Progenitor cell of endocrine pancreas (in vitro differentiated cells): Measurements from ENCODE around the gene SURF4. TPM values are rescaled to one million over a fixed set of nuclear protein-coding genes. Genes with fewer than 3 reads are reported as not detected.

ENCODE experiments used
- DNase-seq: peaks from one replicate; pipeline ENCODE4 v3.0.0; 2021; ENCODE audit warnings: low spot score; ENCODE audit not compliant: unreplicated experiment
- H3K27ac Mint-ChIP-seq: 2 replicates; pipeline ENCODE4 v1.8.0; 2021; ENCODE audit warnings: mild to moderate bottlenecking, moderate library complexity, mixed read lengths
- H3K27me3 Mint-ChIP-seq: 2 replicates; pipeline ENCODE4 v1.8.0; 2021; ENCODE audit warnings: mixed read lengths
- H3K36me3 Mint-ChIP-seq: 2 replicates; pipeline ENCODE4 v1.8.0; 2022; ENCODE audit warnings: mixed read lengths; ENCODE audit not compliant: insufficient read depth
- H3K4me1 Mint-ChIP-seq: 2 replicates; pipeline ENCODE4 v1.8.0; 2021; ENCODE audit warnings: low read depth, mixed read lengths
- H3K4me3 Mint-ChIP-seq: 2 replicates; pipeline ENCODE4 v1.8.0; 2021; ENCODE audit warnings: low read depth, mild to moderate bottlenecking, moderate library complexity, mixed read lengths
- H3K9me3 Mint-ChIP-seq: 2 replicates; pipeline ENCODE4 v1.8.0; 2021; ENCODE audit warnings: low read depth, mixed read lengths
- CTCF ChIP-seq: fragments of 200-600 bp; sonication (generic); IDR thresholded peaks from one replicate; pipeline ENCODE4 v1.5.0; 2021; ENCODE audit warnings: antibody characterized with exemption, mild to moderate bottlenecking; ENCODE audit not compliant: unreplicated experiment
- total RNA-seq: library from RNA; stranded (reverse); gene quantifications from 2 replicates; pipeline ENCODE4 v1.2.1, GENCODE V29; 2021

SURF4 gene
- total RNA-seq, 1 donor from 2014 or later: 122 TPM

DNA sequence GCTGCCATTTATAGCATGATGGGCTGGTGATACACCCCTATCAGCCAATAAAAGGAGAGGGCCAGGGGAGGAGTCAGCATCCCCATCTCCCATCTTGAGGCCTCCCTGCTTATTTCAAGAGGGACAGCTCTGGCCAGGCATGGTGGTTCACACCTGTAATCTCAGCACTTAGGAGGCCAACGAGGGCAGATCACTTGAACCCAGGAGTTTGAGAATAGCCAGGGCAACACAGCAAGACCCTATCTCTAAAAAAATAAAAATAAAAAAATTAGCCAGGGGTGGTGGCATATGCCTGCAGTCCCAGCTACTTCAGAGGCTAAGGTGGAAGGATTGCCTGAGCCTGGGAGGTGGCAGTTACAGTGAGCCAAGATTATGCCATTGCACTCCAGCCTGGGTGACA lies 32.2 kb upstream of the SURF4 start:
- Mint-ChIP-seq H3K36me3 (peaks cover 22% of the 10 kb centered on the region), H3K4me1 (no peaks in the 10 kb centered on the region), H3K4me3 (no peak overlapping the region), H3K9me3 (no peaks in the 10 kb centered on the region), H3K27me3 (no peaks in the 10 kb centered on the region), H3K27ac (no peak overlapping the region)
- TF ChIP-seq CTCF: no peak
- no peak for DNase-seq

DNA sequence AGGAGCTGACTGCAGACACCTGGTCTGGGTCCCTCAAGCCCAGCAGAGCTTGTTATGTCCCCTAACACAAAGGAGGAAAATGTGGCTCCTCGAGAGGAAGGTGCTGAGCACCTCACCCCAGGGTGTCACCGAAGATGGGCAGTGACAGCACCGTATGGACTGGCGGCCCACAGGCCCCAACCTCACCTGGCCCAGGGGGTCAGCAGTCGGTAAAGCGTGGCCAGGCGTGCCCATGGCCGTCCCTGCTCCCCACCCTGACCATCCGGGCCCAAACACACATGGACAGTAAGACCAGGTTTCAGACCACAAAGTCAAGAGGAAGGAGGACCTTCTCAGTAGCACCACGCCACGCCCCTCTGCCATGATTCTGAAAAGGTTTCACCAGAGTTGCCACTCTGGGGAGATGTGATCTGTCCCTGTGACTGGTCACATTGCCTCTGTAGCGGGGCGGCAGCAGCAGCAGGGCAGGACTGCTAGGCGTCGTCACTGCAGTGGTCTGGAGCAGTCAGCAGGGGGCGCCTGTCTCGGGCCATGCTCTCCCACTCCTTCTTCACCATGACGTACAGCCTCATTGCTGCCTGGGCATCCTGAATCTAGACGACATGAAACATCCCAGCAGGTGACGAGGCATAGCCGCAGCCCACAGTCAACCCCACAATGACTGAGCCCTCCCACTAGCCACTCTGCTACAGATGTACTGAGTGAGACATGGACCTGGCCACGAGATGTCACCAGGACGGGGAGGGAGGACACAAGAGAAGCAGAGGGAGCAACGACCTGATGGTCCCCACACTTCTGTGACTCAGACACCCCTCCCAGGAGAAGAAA lies 30.8 kb upstream of the SURF4 start:
- Mint-ChIP-seq H3K4me1 (no peaks in the 10 kb centered on the region), H3K27me3 (no peaks in the 10 kb centered on the region)

GRCh38 chr9:133405508-133406438 lies 29.9 kb upstream of the SURF4 start:
- H3K4me1 Mint-ChIP-seq: no peaks in the 10 kb centered on the region

More for the DNA sequence above, 30.8 kb upstream of the SURF4 start:
- H3K36me3 Mint-ChIP-seq: peaks cover 20% of the 10 kb centered on the region
- peak; percentile 97 for TF ChIP-seq CTCF
- H3K4me3 Mint-ChIP-seq: no peak overlapping the region
- no peaks in the 10 kb centered on the region for H3K9me3 Mint-ChIP-seq
- DNase-seq: peak; percentile 68
- no peak overlapping the region for H3K27ac Mint-ChIP-seq

DNA sequence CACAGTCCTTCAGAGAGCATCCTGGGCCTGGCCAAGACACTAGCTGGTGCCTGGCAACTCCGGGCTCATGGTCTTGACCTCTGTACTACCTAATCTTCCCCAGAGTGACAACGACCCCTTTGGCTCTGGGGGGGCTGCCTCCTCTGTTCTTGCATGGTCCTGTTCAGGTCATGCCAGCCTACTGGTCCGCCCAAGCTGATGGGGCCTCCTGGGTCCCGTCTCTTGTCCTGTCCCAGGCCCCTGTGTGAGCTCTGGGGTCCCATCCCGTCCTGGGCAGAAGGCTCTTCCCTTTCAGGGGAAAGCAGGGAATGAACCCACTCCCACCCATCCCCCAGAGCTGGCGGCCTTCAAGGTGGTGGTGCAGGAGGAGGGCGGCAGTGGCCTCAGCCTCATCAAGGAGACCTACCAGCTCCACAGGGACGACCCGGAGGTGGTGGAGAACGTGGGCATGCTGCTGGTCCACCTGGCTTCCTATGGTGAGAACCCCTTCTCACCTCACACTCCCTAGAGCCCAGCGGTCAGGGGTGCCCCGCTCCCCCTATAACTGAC lies 28.7 kb upstream of the SURF4 start:
- no peak overlapping the region for H3K4me3 Mint-ChIP-seq
- H3K27me3 Mint-ChIP-seq: no peaks in the 10 kb centered on the region
- peaks cover 10% of the 10 kb centered on the region for H3K36me3 Mint-ChIP-seq
- no peak for TF ChIP-seq CTCF
- no peak for DNase-seq
- no peak overlapping the region for H3K27ac Mint-ChIP-seq
- H3K9me3 Mint-ChIP-seq: no peaks in the 10 kb centered on the region
- no peaks in the 10 kb centered on the region for H3K4me1 Mint-ChIP-seq

More at GRCh38 chr9:133405508-133406438, 29.9 kb upstream of the SURF4 start:
- Mint-ChIP-seq H3K4me3 (no peak overlapping the region), H3K9me3 (no peaks in the 10 kb centered on the region), H3K36me3 (peaks cover 18% of the 10 kb centered on the region), H3K27ac (no peak overlapping the region), H3K27me3 (no peaks in the 10 kb centered on the region)
- DNase-seq: no peak
- no peak for TF ChIP-seq CTCF
